ENCODE results near the gene TOR2A. TPM values are rescaled to one million over a fixed set of nuclear protein-coding genes. Genes with fewer than 3 reads are reported as not detected.
A peak's percentile ranks its signal among the peaks of the same experiment; 100 is the strongest.

TOR2A gene
- total and polyA plus RNA-seq, 2 experiments from 2014 or later = 16.8 to 28.8 TPM

GRCh38 chr9:127697575-127697974 is 37.5 kb downstream of the TOR2A start:
- WGBS (ENCODE audit: low lambda C conversion rate, missing lambda C conversion rate) = 76% methylated on average over 5 of the region's 5 CpGs

DNA sequence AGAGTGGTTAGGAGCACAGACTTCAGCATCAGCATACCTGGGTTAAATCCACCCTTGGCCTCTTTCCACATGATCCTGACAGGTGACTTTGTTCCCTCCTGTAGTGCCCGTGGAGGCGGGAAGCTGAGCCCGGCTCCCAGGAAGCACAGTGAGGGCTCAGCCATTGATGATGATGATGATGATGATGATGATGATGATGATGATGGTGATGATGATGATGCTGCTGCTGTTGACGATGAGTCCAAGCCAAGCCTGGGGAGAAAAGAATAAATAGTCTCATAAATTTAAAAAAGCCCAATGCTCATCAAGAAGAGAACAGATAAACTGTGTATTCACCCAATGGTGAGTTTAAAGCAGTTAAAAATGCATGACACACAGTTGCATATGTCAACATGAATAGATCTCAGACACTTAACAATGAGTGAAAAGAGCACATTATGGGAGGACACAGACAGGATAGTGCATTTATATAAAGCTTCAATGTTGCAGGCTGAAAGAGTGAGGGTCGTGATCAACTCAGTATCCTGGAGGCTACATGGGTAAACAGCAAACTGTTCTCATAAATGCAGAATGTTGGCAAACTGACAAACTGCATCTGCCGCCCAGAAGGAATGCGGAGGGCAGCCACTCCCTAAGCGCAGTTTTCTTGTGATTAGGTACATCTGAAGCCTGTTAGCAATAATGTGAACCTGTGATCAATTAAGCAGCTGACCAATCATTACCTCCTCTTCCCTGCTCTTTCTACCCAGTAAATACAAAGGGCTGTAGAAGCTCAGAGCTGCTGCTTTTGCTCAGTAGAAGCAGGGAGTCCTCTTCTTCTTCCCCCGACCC is 40.0 kb downstream of the TOR2A start:
- no peak for DNase-seq (ENCODE audit: low spot score)
- WGBS (ENCODE audit: low lambda C conversion rate, missing lambda C conversion rate) = 75% methylated on average over 9 of the region's 9 CpGs
- TF ChIP-seq EZH2 (IDR thresholded peaks at IDR 0.05; ENCODE audit: borderline replicate concordance) = no peak
- TF ChIP-seq CTCF (IDR thresholded peaks at IDR 0.05; ENCODE audit: poor library complexity) = no peak
- no peak for TF ChIP-seq EZH2phosphoT487 (IDR thresholded peaks at IDR 0.05; ENCODE audit: low read depth, severe bottlenecking, unreplicated experiment)

More at GRCh38 chr9:127697575-127697974, 37.5 kb downstream of the TOR2A start:
- Histone ChIP-seq H3K36me3 (replicated peaks; ENCODE audit: insufficient read depth, low read depth) (no peaks in the 10 kb centered on the region), H3K79me2 (no peaks in the 10 kb centered on the region), H4K20me1 (ENCODE audit: insufficient read depth, poor library complexity, severe bottlenecking) (no peaks in the 10 kb centered on the region), H3K27me3 (no peaks in the 10 kb centered on the region), H3K27ac (no peak overlapping the region), H3K4me1 (ENCODE audit: insufficient read depth) (no peaks in the 10 kb centered on the region), H2AFZ (no peak overlapping the region), H3K4me3 (no peak overlapping the region), H3K9me2 (replicated peaks; ENCODE audit: insufficient read depth) (no peaks in the 10 kb centered on the region), H3K9me3 (ENCODE audit: low read depth) (no peaks in the 10 kb centered on the region), H3K4me2 (no peak overlapping the region)
- TF ChIP-seq CTCF (IDR thresholded peaks at IDR 0.05; ENCODE audit: poor library complexity) (no peak), EZH2phosphoT487 (IDR thresholded peaks at IDR 0.05; ENCODE audit: low read depth, severe bottlenecking, unreplicated experiment) (no peak), EZH2 (IDR thresholded peaks at IDR 0.05; ENCODE audit: borderline replicate concordance) (no peak)
- no peak for DNase-seq (ENCODE audit: low spot score)

GRCh38 chr9:127693697-127694096 is 41.4 kb downstream of the TOR2A start:
- TF ChIP-seq CTCF (IDR thresholded peaks at IDR 0.05; ENCODE audit: poor library complexity) (no peak), EZH2 (IDR thresholded peaks at IDR 0.05; ENCODE audit: borderline replicate concordance) (no peak), EZH2phosphoT487 (IDR thresholded peaks at IDR 0.05; ENCODE audit: low read depth, severe bottlenecking, unreplicated experiment) (no peak)
- no peak overlapping the region for H3K4me3 ChIP-seq
- no peaks in the 10 kb centered on the region for H3K9me3 ChIP-seq (ENCODE audit: low read depth)
- no peak for DNase-seq (ENCODE audit: low spot score)
- no peaks in the 10 kb centered on the region for H3K27me3 ChIP-seq
- H3K36me3 ChIP-seq (replicated peaks; ENCODE audit: insufficient read depth, low read depth) = no peaks in the 10 kb centered on the region
- no peak overlapping the region for H3K27ac ChIP-seq
- H3K4me1 ChIP-seq (ENCODE audit: insufficient read depth) = no peaks in the 10 kb centered on the region
- 96% methylated on average over 4 of the region's 4 CpGs for WGBS (ENCODE audit: low lambda C conversion rate, missing lambda C conversion rate)
- no peak overlapping the region for H3K4me2 ChIP-seq
- no peaks in the 10 kb centered on the region for H3K9me2 ChIP-seq (replicated peaks; ENCODE audit: insufficient read depth)
- H3K79me2 ChIP-seq = no peaks in the 10 kb centered on the region
- no peak overlapping the region for H2AFZ ChIP-seq
- no peaks in the 10 kb centered on the region for H4K20me1 ChIP-seq (ENCODE audit: insufficient read depth, poor library complexity, severe bottlenecking)

More for the DNA sequence above, 40.0 kb downstream of the TOR2A start:
- peak overlapping the region; percentile 47 for H3K4me2 ChIP-seq
- H4K20me1 ChIP-seq (ENCODE audit: insufficient read depth, poor library complexity, severe bottlenecking) = no peaks in the 10 kb centered on the region
- no peak overlapping the region for H3K4me3 ChIP-seq
- peak overlapping the region; percentile 42 for H3K27ac ChIP-seq
- no peaks in the 10 kb centered on the region for H3K79me2 ChIP-seq
- H3K4me1 ChIP-seq (ENCODE audit: insufficient read depth) = no peaks in the 10 kb centered on the region
- no peak overlapping the region for H2AFZ ChIP-seq
- H3K9me2 ChIP-seq (replicated peaks; ENCODE audit: insufficient read depth) = no peaks in the 10 kb centered on the region
- H3K27me3 ChIP-seq = no peaks in the 10 kb centered on the region
- H3K9me3 ChIP-seq (ENCODE audit: low read depth) = no peaks in the 10 kb centered on the region
- no peaks in the 10 kb centered on the region for H3K36me3 ChIP-seq (replicated peaks; ENCODE audit: insufficient read depth, low read depth)

Data from hepatocyte (in vitro differentiated cells).